B cell (primary cell): ENCODE data around the gene NMD3. TPM values are rescaled to one million over a fixed set of nuclear protein-coding genes. Genes with fewer than 3 reads are reported as not detected.

ENCODE experiments used
- ATAC-seq: fragments of 200-7000 bp; cut with Tn5 transposase; one replicate; pipeline ENCODE4 v1.10.0; 2021; ENCODE audit warnings: low read depth, mild to moderate bottlenecking, moderate number of reproducible peaks, moderate library complexity
- CTCF ChIA-PET: fragments of 350-600 bp; sonication (Branson Sonifier 250); formaldehyde crosslinking; loops from one replicate; lab custom pipeline; 2021; ENCODE audit warnings: antibody characterized with exemption, inconsistent platforms; lab: Charles Lee
- POLR2A ChIA-PET: fragments of 350-600 bp; sonication (Branson Sonifier 250); formaldehyde crosslinking; loops from one replicate; lab custom pipeline; 2021; ENCODE audit warnings: antibody characterized with exemption; lab: Charles Lee
- DNase-seq: peaks from one replicate; pipeline ENCODE4 v3.0.0; 2013
- H2AFZ ChIP-seq: 2 replicates; pipeline ENCODE4 v1.6.1; 2012; ENCODE audit warnings: mild to moderate bottlenecking, low read depth, low read length; ENCODE audit not compliant: insufficient read depth, poor library complexity, severe bottlenecking
- H3K27ac ChIP-seq, 2 donors: 1 replicate in 1 of 2; 2 replicates in 1 of 2; pipeline ENCODE4 v1.5.1; 2012 to 2013; ENCODE audit warnings: low read length in 2 of 2, mild to moderate bottlenecking in 2 of 2, moderate library complexity in 1 of 2
- H3K27me3 ChIP-seq, 4 experiments: fragments of 200-600 bp in 1 of 4; sonication (generic) in 1 of 4; replicated peaks in 1 of 4; 1 replicate in 2 of 4; 2 replicates in 2 of 4; pipeline versions ENCODE4 v1.6.1 to v1.7.0; 2013 to 2016; ENCODE audit warnings: low read length in 3 of 4, mild to moderate bottlenecking in 2 of 4, mixed read lengths in 1 of 4, moderate library complexity in 1 of 4; ENCODE audit not compliant: insufficient read depth in 4 of 4, control insufficient read depth in 3 of 4; ENCODE audit errors: control extremely low read depth in 1 of 4
- H3K36me3 ChIP-seq, 2 experiments: replicated peaks in 1 of 2; 1 replicate in 1 of 2; 2 replicates in 1 of 2; pipeline versions ENCODE4 v1.6.1 to v1.7.1; 2013; ENCODE audit warnings: low read length in 1 of 2; ENCODE audit not compliant: insufficient read depth in 2 of 2, control insufficient read depth in 1 of 2; ENCODE audit errors: control extremely low read depth in 1 of 2, extremely low read depth in 1 of 2
- H3K4me1 ChIP-seq, 2 donors: fragments of 200-600 bp in 1 of 2; sonication (generic) in 1 of 2; 1 replicate in 1 of 2; 2 replicates in 1 of 2; pipeline versions ENCODE4 v1.5.1 to v1.6.1; 2013 to 2017; ENCODE audit warnings: low read length in 2 of 2; ENCODE audit not compliant: control insufficient read depth in 2 of 2, insufficient read depth in 2 of 2
- H3K4me2 ChIP-seq: replicated peaks from 2 replicates; pipeline ENCODE3; 2012; ENCODE audit warnings: mild to moderate bottlenecking, low read depth, low read length; ENCODE audit not compliant: poor library complexity, severe bottlenecking
- H3K4me3 ChIP-seq, 5 experiments: fragments of 200-600 bp in 1 of 5; sonication (generic) in 1 of 5; 1 replicate in 3 of 5; 2 replicates in 2 of 5; pipeline versions ENCODE4 v1.5.1 to v1.7.0; 2011 to 2016; ENCODE audit warnings: low read length in 4 of 5, mild to moderate bottlenecking in 4 of 5, low read depth in 2 of 5, control low read depth in 1 of 5, moderate library complexity in 1 of 5; ENCODE audit not compliant: insufficient read depth in 1 of 5; ENCODE audit errors: control extremely low read depth in 1 of 5, extremely low read depth in 1 of 5
- H3K79me2 ChIP-seq: fragments of 200-600 bp; sonication (generic); one replicate; pipeline ENCODE4 v1.6.0; 2016; ENCODE audit warnings: low read length; ENCODE audit not compliant: control insufficient read depth, insufficient read depth
- H3K9ac ChIP-seq: fragments of 200-600 bp; sonication (generic); 2 replicates; pipeline ENCODE4 v1.6.1; 2017; ENCODE audit warnings: mild to moderate bottlenecking, low read length, moderate library complexity
- H3K9me3 ChIP-seq, 3 donors: one replicate each; pipeline versions ENCODE4 v1.6.1 to v1.7.1; 2013; ENCODE audit warnings: low read length in 2 of 3; ENCODE audit not compliant: control insufficient read depth in 2 of 3, insufficient read depth in 1 of 3; ENCODE audit errors: control extremely low read depth in 1 of 3
- H4K20me1 ChIP-seq: 2 replicates; pipeline ENCODE4 v1.6.0; 2012; ENCODE audit warnings: mild to moderate bottlenecking, low read length; ENCODE audit not compliant: insufficient read depth, control insufficient read depth, poor library complexity, severe bottlenecking
- H3K27ac Mint-ChIP-seq: one replicate; pipeline ENCODE4 v1.8.0; 2021; ENCODE audit warnings: mixed read lengths
- H3K27me3 Mint-ChIP-seq: one replicate; pipeline ENCODE4 v1.8.0; 2021; ENCODE audit warnings: mixed read lengths
- H3K4me1 Mint-ChIP-seq: one replicate; pipeline ENCODE4 v1.8.0; 2021; ENCODE audit warnings: mixed read lengths
- H3K4me3 Mint-ChIP-seq: one replicate; pipeline ENCODE4 v1.8.0; 2021; ENCODE audit warnings: mixed read lengths
- H3K9me3 Mint-ChIP-seq: one replicate; pipeline ENCODE4 v1.8.0; 2022; ENCODE audit warnings: mixed read lengths; ENCODE audit not compliant: insufficient read depth
- EZH2 ChIP-seq: IDR thresholded peaks from 2 replicates; pipeline ENCODE4 v1.6.1; 2012; ENCODE audit warnings: borderline replicate concordance, low read depth, mild to moderate bottlenecking, moderate library complexity, low read length; ENCODE audit not compliant: insufficient read depth, poor library complexity, severe bottlenecking
- WGBS: methylation state at CpG from one replicate; pipeline ENCODE4 v1.1.5; 2013; ENCODE audit warnings: missing lambda C conversion rate; ENCODE audit not compliant: insufficient coverage; 5-methylcytosine and 5-hydroxymethylcytosine counted together
- intact Hi-C: fragments of 100-400 bp; cut with micrococcal nuclease; formaldehyde crosslinking; loops from one replicate; pipeline ENCODE4 v1.10.0; 2022
- polyA plus RNA-seq: library from polyadenylated mRNA; depleted of rRNA; stranded (reverse); fragments of >200 nt; gene quantifications from 2 replicates; pipeline ENCODE4 v1.2.3, GENCODE V29; 2012
- total RNA-seq, 2 donors: library from RNA; stranded (reverse); fragments of 120-200 nt in 1 of 2; gene quantifications; 1 replicate in 1 of 2; 2 replicates in 1 of 2; pipeline versions ENCODE4 v1.2.3 to v1.2.4, GENCODE V29; 2013 to 2022
- TF ChIP-seq, protein P1 (sequence below): fragments of 200-600 bp; IDR thresholded peaks from one replicate; pipeline ENCODE4 v1.8.0; 2022; ENCODE audit warnings: antibody characterized with exemption, mild to moderate bottlenecking

NMD3 gene
- total and polyA plus RNA-seq, 2 donors (not counting 1 experiment from before 2014, with no cell fraction given): 14.5 to 38.0 TPM

DNA sequence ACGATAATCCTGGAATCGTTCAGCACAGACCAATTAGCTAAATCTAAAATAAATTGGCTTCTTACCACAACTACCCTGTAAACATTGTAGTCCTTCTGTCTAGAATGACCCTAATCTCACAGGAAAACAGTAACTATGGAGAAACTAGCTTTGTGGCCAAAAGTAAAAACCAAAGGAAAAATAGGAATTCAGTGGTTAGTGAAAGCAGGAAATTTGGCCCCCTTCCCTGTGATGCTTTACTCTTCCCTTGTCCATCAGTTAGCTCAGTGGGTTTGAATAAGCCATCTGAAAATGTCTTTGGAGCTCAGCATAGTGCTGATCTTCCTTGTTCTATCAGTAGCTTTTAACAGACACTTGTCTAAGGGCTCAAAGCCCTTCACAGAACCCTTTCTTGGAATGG is 1.6 kb downstream of the NMD3 start:
- peaks cover 0 to 10% of the 10 kb centered on the region in 2 experiments for H3K36me3 ChIP-seq
- peaks cover 22% of the 10 kb centered on the region in 2 donors for H3K4me1 ChIP-seq
- no peaks in the 10 kb centered on the region for H3K9me3 ChIP-seq
- peak overlapping the region in 1 of 5 experiments; percentile 95 for H3K4me3 ChIP-seq
- Mint-ChIP-seq H3K27ac (peak overlapping the region; percentile 27), H3K4me3 (peak overlapping the region; percentile 94), H3K9me3 (no peaks in the 10 kb centered on the region), H3K27me3 (no peaks in the 10 kb centered on the region), H3K4me1 (peaks cover 27% of the 10 kb centered on the region)
- H3K27ac ChIP-seq: no peak overlapping the region
- TF ChIP-seq EZH2: no peak
- TF ChIP-seq, protein P1, sequence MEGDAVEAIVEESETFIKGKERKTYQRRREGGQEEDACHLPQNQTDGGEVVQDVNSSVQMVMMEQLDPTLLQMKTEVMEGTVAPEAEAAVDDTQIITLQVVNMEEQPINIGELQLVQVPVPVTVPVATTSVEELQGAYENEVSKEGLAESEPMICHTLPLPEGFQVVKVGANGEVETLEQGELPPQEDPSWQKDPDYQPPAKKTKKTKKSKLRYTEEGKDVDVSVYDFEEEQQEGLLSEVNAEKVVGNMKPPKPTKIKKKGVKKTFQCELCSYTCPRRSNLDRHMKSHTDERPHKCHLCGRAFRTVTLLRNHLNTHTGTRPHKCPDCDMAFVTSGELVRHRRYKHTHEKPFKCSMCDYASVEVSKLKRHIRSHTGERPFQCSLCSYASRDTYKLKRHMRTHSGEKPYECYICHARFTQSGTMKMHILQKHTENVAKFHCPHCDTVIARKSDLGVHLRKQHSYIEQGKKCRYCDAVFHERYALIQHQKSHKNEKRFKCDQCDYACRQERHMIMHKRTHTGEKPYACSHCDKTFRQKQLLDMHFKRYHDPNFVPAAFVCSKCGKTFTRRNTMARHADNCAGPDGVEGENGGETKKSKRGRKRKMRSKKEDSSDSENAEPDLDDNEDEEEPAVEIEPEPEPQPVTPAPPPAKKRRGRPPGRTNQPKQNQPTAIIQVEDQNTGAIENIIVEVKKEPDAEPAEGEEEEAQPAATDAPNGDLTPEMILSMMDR: no peak
- H3K27me3 ChIP-seq: peaks cover 0 to under 1% (median 0%) of the 10 kb centered on the region in 4 experiments
- intact Hi-C loops: loop anchor here (5.0 to 10.0 kb wide), 3 partner anchors 465 to 825 kb away; partner anchors contain the start of genes IFT80, PPM1L, SMC4 and TRIM59
- ATAC-seq (no peak), DNase-seq (no peak)
- peaks cover 17% of the 10 kb centered on the region for H4K20me1 ChIP-seq
- ChIA-PET CTCF (interaction anchor here (0.7 to 1.8 kb wide), 4 partner anchors 9 to 515 kb away, joined by 3 to 6 read pairs (median 3); no protein-coding TSS in a partner anchor), POLR2A (no interaction called here)
- H2AFZ ChIP-seq: no peak overlapping the region
- H3K9ac ChIP-seq: peak overlapping the region; percentile 34
- 60% methylated on average over 2 of the region's 2 CpGs for WGBS
- peak overlapping the region; percentile 83 for H3K4me2 ChIP-seq
- H3K79me2 ChIP-seq: peaks cover 37% of the 10 kb centered on the region

GRCh38 chr3:161224786-161225185 is 3.7 kb downstream of the NMD3 start:
- no peak overlapping the region for H3K4me2 ChIP-seq
- peaks cover 26% of the 10 kb centered on the region for H3K4me1 Mint-ChIP-seq
- POLR2A ChIA-PET: no interaction called here
- peaks cover 17% of the 10 kb centered on the region for H4K20me1 ChIP-seq
- WGBS: 98% methylated on average over 8 of the region's 8 CpGs
- no peak overlapping the region for H3K27ac ChIP-seq
- intact Hi-C loops: loop anchor here (5.0 to 10.0 kb wide), 3 partner anchors 467 to 827 kb away; partner anchors contain the start of genes IFT80, PPM1L, SMC4 and TRIM59
- H3K27ac Mint-ChIP-seq: no peak overlapping the region
- no peak for DNase-seq
- no peak overlapping the region for H3K4me3 ChIP-seq
- H3K79me2 ChIP-seq: peaks cover 49% of the 10 kb centered on the region
- H3K27me3 Mint-ChIP-seq: no peaks in the 10 kb centered on the region
- H3K4me1 ChIP-seq: peaks cover 22% of the 10 kb centered on the region in 2 donors
- H3K9me3 ChIP-seq: no peaks in the 10 kb centered on the region
- no peak overlapping the region for H3K4me3 Mint-ChIP-seq
- ATAC-seq: no peak
- H3K9ac ChIP-seq: no peak overlapping the region
- peaks cover 2 to 19% of the 10 kb centered on the region in 2 experiments for H3K36me3 ChIP-seq
- CTCF ChIA-PET: no interaction called here
- no peaks in the 10 kb centered on the region for H3K9me3 Mint-ChIP-seq
- no peak for TF ChIP-seq EZH2
- TF ChIP-seq, protein P1: no peak
- no peak overlapping the region for H2AFZ ChIP-seq
- no peaks in the 10 kb centered on the region for H3K27me3 ChIP-seq
